Measurements from ENCODE around the gene KRTAP4-8. TPM values are rescaled to one million over a fixed set of nuclear protein-coding genes. Genes with fewer than 3 reads are reported as not detected.

The KRTAP4-8 gene
- total and polyA plus RNA-seq, 2 of the 13 experiments (the other 11 are each of a cell fraction or from before 2014, with no cell fraction given): not detected

- TF ChIP-seq ZNF646 (CRISPR knock-in tag; IDR thresholded peaks at IDR 0.05): no peak
Observed at GRCh38 chr17:41052566-41052965, 45.4 kb downstream of the KRTAP4-8 start (continued).

GRCh38 chr17:41049110-41049509, 48.8 kb downstream of the KRTAP4-8 start:
- ChIA-PET CTCF (ENCODE audit: low intra/inter-chr PET ratio, low total read pairs) (no interaction called here), POLR2A (no interaction called here)
- peak overlapping the region; percentile 19 for H3K27ac ChIP-seq (ENCODE audit: extremely low read length, insufficient read depth, low read length)
- no peak; the same call in 2 of the 3 replicates for ATAC-seq
- no peak overlapping the region for H2AFZ ChIP-seq (ENCODE audit: low read length)
- BruUV-seq (replicated peaks): no TSS peak
- TF ChIP-seq ZNF275 (CRISPR knock-in tag; IDR thresholded peaks at IDR 0.05; ENCODE audit: borderline replicate concordance) (no peak), EP300 (IDR thresholded peaks at IDR 0.05; ENCODE audit: low read depth in 2 of 2, low read length in 2 of 2) (peak in 1 of 2 experiments; percentile 9; a peak in 1 of 4 replicates), EP300 (CRISPR knock-in tag; IDR thresholded peaks at IDR 0.05; ENCODE audit: borderline replicate concordance) (no peak)
- in situ Hi-C loops (cut with HindIII; ENCODE audit: extremely low pct_ligation_motif_present, low pct_unique_long_range_greater_than_20kb): no loop called here
- H3K4me1 ChIP-seq (ENCODE audit: insufficient read depth, low read length): peaks cover 17% of the 10 kb centered on the region
- no peaks in the 10 kb centered on the region for H3K36me3 ChIP-seq (replicated peaks in 1 of 2; ENCODE audit: control insufficient read depth in 1 of 2, insufficient read depth in 2 of 2, low read length in 2 of 2)
- peak overlapping the region; percentile 41; the same call in 1 of the 2 replicates for H3K4me2 ChIP-seq (ENCODE audit: low read depth, low read length)
- H3K4me3 ChIP-seq (replicated peaks in 1 of 3; ENCODE audit: insufficient read depth in 1 of 3, low read depth in 2 of 3, low read length in 3 of 3): no peak overlapping the region
- no peaks in the 10 kb centered on the region for H3K27me3 ChIP-seq (ENCODE audit: control insufficient read depth in 1 of 2, insufficient read depth in 2 of 2, low read length in 2 of 2)
- DNase-seq (ENCODE audit: low spot score): peak; percentile 63
- FAIRE-seq: no peak
- H4K20me1 ChIP-seq (ENCODE audit: insufficient read depth, low read length): no peaks in the 10 kb centered on the region
- 10% methylated on average over 2 of the region's 2 CpGs for whole genome bisulfite sequencing (ENCODE audit: low lambda C conversion rate)
- intact Hi-C loops (cut with micrococcal nuclease; ENCODE audit: unreplicated experiment): loop anchor here (10.0 kb wide), 1 partner anchor 144 kb away; no protein-coding TSS in a partner anchor
- H3K9me3 ChIP-seq (ENCODE audit: low read length): no peaks in the 10 kb centered on the region
- no peak overlapping the region for H3K9ac ChIP-seq (ENCODE audit: insufficient read depth, low read depth, low read length)
- no peaks in the 10 kb centered on the region for H3K79me2 ChIP-seq (ENCODE audit: insufficient read depth, low read length)

Data from HepG2 (cell line).